MCF 10A (cell line): Measurements from ENCODE around the gene RHBDD3. TPM values are rescaled to one million over a fixed set of nuclear protein-coding genes. Genes with fewer than 3 reads are reported as not detected.

ENCODE experiments used
- BruUV-seq: library from RNA; stranded (reverse); fragments of 400-500 nt; replicated peaks from 2 replicates; lab custom pipeline; 2021; lab: Mats Ljungman, UMichigan
- CTCF ChIA-PET: fragments of 300-600 bp; sonication (Branson Sonifier 250); formaldehyde crosslinking; extraction: SDS; loops from one replicate; lab custom pipeline; 2021; ENCODE audit warnings: antibody characterized with exemption, inconsistent platforms; lab: Yijun Ruan, JAX
- POLR2A ChIA-PET: fragments of 300-600, 350-650 bp; sonication (Branson Sonifier 250); formaldehyde crosslinking; extraction: SDS; loops from one replicate; lab custom pipeline; 2020; ENCODE audit warnings: antibody characterized with exemption, inconsistent platforms; lab: Yijun Ruan, JAX
- DNase-seq: peaks from one replicate; pipeline ENCODE4 v3.0.0-alpha.2; 2018; ENCODE audit not compliant: unreplicated experiment
- H3K27ac Mint-ChIP-seq: one replicate; pipeline ENCODE4 v1.8.0; 2022; ENCODE audit warnings: mild to moderate bottlenecking, low read depth, mixed read lengths; ENCODE audit not compliant: unreplicated experiment
- H3K27me3 Mint-ChIP-seq: one replicate; pipeline ENCODE4 v1.8.0; 2022; ENCODE audit warnings: mixed read lengths; ENCODE audit not compliant: insufficient read depth, unreplicated experiment
- H3K36me3 Mint-ChIP-seq: one replicate; pipeline ENCODE4 v1.8.0; 2022; ENCODE audit warnings: mild to moderate bottlenecking, moderate library complexity, mixed read lengths; ENCODE audit not compliant: insufficient read depth, unreplicated experiment
- H3K4me1 Mint-ChIP-seq: one replicate; pipeline ENCODE4 v1.8.0; 2022; ENCODE audit warnings: mixed read lengths; ENCODE audit not compliant: insufficient read depth, unreplicated experiment
- H3K4me3 Mint-ChIP-seq: one replicate; pipeline ENCODE4 v1.8.0; 2022; ENCODE audit warnings: mild to moderate bottlenecking, moderate library complexity, mixed read lengths; ENCODE audit not compliant: unreplicated experiment
- H3K9me3 Mint-ChIP-seq: one replicate; pipeline ENCODE4 v1.8.0; 2022; ENCODE audit warnings: mixed read lengths; ENCODE audit not compliant: unreplicated experiment
- intact Hi-C: fragments of 100-400 bp; cut with micrococcal nuclease; formaldehyde crosslinking; loops from 2 replicates; pipeline ENCODE4 v1.14.1; 2022
- total RNA-seq: library from RNA; stranded (reverse); gene quantifications from 2 replicates; pipeline ENCODE4 v1.2.3, GENCODE V29; 2022
- TF ChIP-seq, protein P1 (sequence below): fragments of 200-600 bp; IDR thresholded peaks from one replicate; pipeline ENCODE4 v1.8.0; 2022; ENCODE audit warnings: antibody characterized with exemption, mild to moderate bottlenecking; ENCODE audit not compliant: unreplicated experiment

Gene RHBDD3
- total RNA-seq, 1 experiment from 2014 or later = 32.5 TPM

DNA sequence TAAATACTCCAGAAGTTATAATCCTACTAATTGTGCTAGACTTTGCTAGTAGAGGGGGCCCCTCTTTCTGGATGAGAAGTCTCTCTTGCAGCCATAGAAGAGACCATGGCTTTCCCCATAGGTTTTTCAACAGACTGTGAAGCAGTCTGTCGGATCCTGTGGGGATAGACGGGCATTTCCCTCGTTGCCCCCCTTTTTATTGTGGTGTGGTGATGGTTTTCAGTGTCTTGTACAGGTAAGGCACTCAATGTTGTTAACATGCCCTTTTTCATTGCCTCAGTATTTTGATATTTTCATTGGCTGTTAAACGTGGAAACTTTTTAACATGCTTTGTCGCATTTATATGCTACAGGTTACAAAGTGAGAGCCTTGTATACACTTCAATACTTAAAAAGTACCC, 22.3 kb upstream of the RHBDD3 start:
- Mint-ChIP-seq H3K4me1 (no peaks in the 10 kb centered on the region), H3K36me3 (peaks cover 100% of the 10 kb centered on the region), H3K9me3 (no peaks in the 10 kb centered on the region), H3K4me3 (no peak overlapping the region), H3K27me3 (no peaks in the 10 kb centered on the region), H3K27ac (no peak overlapping the region)
- no TSS peak for BruUV-seq
- TF ChIP-seq, protein P1, sequence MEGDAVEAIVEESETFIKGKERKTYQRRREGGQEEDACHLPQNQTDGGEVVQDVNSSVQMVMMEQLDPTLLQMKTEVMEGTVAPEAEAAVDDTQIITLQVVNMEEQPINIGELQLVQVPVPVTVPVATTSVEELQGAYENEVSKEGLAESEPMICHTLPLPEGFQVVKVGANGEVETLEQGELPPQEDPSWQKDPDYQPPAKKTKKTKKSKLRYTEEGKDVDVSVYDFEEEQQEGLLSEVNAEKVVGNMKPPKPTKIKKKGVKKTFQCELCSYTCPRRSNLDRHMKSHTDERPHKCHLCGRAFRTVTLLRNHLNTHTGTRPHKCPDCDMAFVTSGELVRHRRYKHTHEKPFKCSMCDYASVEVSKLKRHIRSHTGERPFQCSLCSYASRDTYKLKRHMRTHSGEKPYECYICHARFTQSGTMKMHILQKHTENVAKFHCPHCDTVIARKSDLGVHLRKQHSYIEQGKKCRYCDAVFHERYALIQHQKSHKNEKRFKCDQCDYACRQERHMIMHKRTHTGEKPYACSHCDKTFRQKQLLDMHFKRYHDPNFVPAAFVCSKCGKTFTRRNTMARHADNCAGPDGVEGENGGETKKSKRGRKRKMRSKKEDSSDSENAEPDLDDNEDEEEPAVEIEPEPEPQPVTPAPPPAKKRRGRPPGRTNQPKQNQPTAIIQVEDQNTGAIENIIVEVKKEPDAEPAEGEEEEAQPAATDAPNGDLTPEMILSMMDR = no peak
- ChIA-PET CTCF (no interaction called here), POLR2A (interaction anchor here (1.0 kb wide), 1 partner anchor 11 kb away, joined by 5 read pairs; no protein-coding TSS in a partner anchor)
- intact Hi-C loops = no loop called here
- DNase-seq = no peak

DNA sequence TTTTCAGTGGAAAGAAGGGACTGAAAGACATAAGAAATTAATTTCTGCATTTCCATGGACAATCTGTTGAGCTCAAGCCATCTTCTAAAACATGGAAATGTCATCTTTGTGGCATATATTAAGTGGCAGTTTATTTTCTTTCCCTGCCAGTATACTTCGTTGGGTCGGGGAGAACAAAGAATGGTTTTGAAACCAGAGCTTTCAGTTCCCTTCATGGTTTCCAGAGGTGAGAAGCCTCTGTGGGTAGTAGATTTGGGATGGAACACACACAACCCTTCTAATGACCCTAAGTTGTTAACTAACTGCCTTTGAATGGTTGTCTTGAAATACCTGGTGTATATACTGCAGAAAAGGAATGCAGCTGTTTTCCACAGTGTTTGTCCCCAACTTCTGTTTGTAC, 21.1 kb upstream of the RHBDD3 start:
- intact Hi-C loops = no loop called here
- Mint-ChIP-seq H3K4me3 (no peak overlapping the region), H3K4me1 (no peaks in the 10 kb centered on the region), H3K27me3 (no peaks in the 10 kb centered on the region), H3K9me3 (no peaks in the 10 kb centered on the region), H3K36me3 (peaks cover 100% of the 10 kb centered on the region), H3K27ac (no peak overlapping the region)
- ChIA-PET POLR2A (interaction anchor here (0.6 kb wide), 1 partner anchor 21 kb away, joined by 3 read pairs; no protein-coding TSS in a partner anchor), CTCF (interaction anchor here (0.6 to 1.1 kb wide), 3 partner anchors 15 to 380 kb away, joined by 3 to 8 read pairs (median 3); no protein-coding TSS in a partner anchor)
- TF ChIP-seq, protein P1 = no peak
- no TSS peak for BruUV-seq
- no peak for DNase-seq

DNA sequence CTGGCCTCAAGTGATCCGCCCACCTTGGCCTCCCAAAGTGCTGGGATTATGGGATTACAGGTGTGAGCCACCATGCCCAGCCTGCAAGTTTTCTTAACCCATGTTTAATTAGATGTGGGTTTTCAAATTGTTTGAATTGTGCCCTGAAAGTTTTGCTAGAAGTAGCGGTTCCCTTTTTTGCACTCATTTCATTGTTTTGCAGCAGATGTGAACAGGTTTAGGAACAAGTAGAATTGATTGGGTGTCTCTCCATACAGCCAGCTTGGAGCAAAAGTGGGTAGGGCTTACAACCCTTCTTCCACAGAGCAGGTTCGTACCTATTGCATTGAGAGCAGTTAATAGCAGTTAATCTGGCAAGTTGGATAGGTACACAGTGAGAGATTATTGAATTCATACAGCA, 16.4 kb upstream of the RHBDD3 start:
- TF ChIP-seq, protein P1 = no peak
- no peak overlapping the region for H3K4me3 Mint-ChIP-seq
- H3K36me3 Mint-ChIP-seq = peaks cover 100% of the 10 kb centered on the region
- ChIA-PET POLR2A (interaction anchor here (0.6 to 1.4 kb wide), 3 partner anchors 14 to 484 kb away, joined by 3 read pairs; partner anchors contain the start of gene EWSR1), CTCF (no interaction called here)
- no peaks in the 10 kb centered on the region for H3K4me1 Mint-ChIP-seq
- no peak for DNase-seq
- intact Hi-C loops = no loop called here
- no peak overlapping the region for H3K27ac Mint-ChIP-seq
- no peaks in the 10 kb centered on the region for H3K27me3 Mint-ChIP-seq
- BruUV-seq = no TSS peak
- no peaks in the 10 kb centered on the region for H3K9me3 Mint-ChIP-seq

DNA sequence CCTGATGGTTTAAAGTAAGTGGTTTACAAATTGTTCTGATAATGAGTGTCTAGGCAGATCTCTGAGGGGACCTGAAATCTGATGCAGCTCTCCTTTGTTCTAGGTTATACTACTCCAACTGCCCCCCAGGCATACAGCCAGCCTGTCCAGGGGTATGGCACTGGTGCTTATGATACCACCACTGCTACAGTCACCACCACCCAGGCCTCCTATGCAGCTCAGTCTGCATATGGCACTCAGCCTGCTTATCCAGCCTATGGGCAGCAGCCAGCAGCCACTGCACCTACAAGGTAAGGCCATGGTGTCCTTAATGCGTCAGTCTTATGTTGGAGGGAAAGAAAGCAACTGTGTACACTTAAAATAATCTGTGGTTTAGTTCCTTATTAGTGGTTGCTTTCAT, 10.1 kb upstream of the RHBDD3 start:
- TF ChIP-seq, protein P1 = no peak
- Mint-ChIP-seq H3K27ac (no peak overlapping the region), H3K27me3 (no peaks in the 10 kb centered on the region), H3K4me3 (no peak overlapping the region), H3K4me1 (peaks cover 11% of the 10 kb centered on the region), H3K36me3 (peaks cover 100% of the 10 kb centered on the region), H3K9me3 (no peaks in the 10 kb centered on the region)
- no peak for DNase-seq
- intact Hi-C loops = no loop called here
- CTCF ChIA-PET = no interaction called here
- POLR2A ChIA-PET = no interaction called here
- BruUV-seq = no TSS peak
